C4-2B (cell line): ENCODE data around the gene KCNA10.

ENCODE experiments used
- ZFX ChIP-seq: fragments of 450-650 bp; IDR thresholded peaks from 2 replicates; pipeline ENCODE4 v1.6.1; 2017
- TF ChIP-seq, protein P1 (sequence below): fragments of 450-650 bp; conservative IDR thresholded peaks from 2 replicates; pipeline ENCODE4 v1.5.1; 2017; ENCODE audit warnings: mild to moderate bottlenecking

DNA sequence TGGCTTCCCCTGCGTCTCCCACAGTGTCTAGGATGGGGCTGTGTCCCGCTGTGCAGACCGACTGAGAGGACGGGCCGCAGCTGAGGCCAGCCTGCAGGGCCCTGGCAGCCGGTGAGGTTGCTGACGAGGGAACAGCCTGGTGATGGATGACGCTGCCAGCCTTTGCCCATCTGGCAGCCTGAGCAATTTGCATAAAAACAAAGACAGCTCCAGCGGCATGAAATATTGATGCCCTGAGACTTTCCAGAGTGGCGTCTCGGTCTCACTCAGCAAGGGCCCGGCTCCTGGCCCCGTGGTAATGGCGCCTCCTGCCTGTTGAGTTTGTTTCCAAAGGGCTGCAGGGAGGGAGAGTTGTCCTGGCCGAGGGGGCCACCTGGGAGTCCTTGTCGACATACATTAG is 19.1 kb upstream of the KCNA10 start:
- TF ChIP-seq, protein P1, sequence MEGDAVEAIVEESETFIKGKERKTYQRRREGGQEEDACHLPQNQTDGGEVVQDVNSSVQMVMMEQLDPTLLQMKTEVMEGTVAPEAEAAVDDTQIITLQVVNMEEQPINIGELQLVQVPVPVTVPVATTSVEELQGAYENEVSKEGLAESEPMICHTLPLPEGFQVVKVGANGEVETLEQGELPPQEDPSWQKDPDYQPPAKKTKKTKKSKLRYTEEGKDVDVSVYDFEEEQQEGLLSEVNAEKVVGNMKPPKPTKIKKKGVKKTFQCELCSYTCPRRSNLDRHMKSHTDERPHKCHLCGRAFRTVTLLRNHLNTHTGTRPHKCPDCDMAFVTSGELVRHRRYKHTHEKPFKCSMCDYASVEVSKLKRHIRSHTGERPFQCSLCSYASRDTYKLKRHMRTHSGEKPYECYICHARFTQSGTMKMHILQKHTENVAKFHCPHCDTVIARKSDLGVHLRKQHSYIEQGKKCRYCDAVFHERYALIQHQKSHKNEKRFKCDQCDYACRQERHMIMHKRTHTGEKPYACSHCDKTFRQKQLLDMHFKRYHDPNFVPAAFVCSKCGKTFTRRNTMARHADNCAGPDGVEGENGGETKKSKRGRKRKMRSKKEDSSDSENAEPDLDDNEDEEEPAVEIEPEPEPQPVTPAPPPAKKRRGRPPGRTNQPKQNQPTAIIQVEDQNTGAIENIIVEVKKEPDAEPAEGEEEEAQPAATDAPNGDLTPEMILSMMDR = no peak
- no peak for TF ChIP-seq ZFX
